Lung (tissue), 12 donors: ENCODE data around the gene TRPM3. TPM values are rescaled to one million over a fixed set of nuclear protein-coding genes. Genes with fewer than 3 reads are reported as not detected.

Source experiments
- ATAC-seq: fragments of 200-7000 bp; cut with Tn5 transposase; one replicate; pipeline ENCODE4 v1.9.1; 2020; ENCODE audit warnings: moderate number of reproducible peaks; ENCODE audit not compliant: insufficient read depth, low FRiP score
- DNase-seq, 3 donors: peaks; one replicate each; pipeline ENCODE4 v3.0.0-alpha.2; 2013 to 2017
- H3K27ac ChIP-seq, 2 donors: one replicate each; pipeline ENCODE4 v1.5.1; 2013; ENCODE audit warnings: mild to moderate bottlenecking in 2 of 2, moderate library complexity in 2 of 2, control low read depth in 1 of 2, inconsistent platforms in 1 of 2, low read depth in 1 of 2, low read length in 1 of 2
- H3K27me3 ChIP-seq, 3 donors: one replicate each; pipeline ENCODE4 v1.5.1; 2013; ENCODE audit warnings: low read length in 2 of 3; ENCODE audit not compliant: control insufficient read depth in 3 of 3, insufficient read depth in 3 of 3
- H3K36me3 ChIP-seq, 4 donors: one replicate each; pipeline ENCODE4 v1.5.1; 2013; ENCODE audit warnings: low read length in 4 of 4, mild to moderate bottlenecking in 1 of 4, moderate library complexity in 1 of 4; ENCODE audit not compliant: control insufficient read depth in 4 of 4, insufficient read depth in 4 of 4
- H3K4me1 ChIP-seq, 5 donors: one replicate each; pipeline ENCODE4 v1.5.1; 2013; ENCODE audit warnings: low read length in 5 of 5, mild to moderate bottlenecking in 2 of 5, moderate library complexity in 1 of 5; ENCODE audit not compliant: control insufficient read depth in 5 of 5, insufficient read depth in 5 of 5
- H3K4me3 ChIP-seq: one replicate; pipeline ENCODE4 v1.5.1; 2013; ENCODE audit warnings: mild to moderate bottlenecking, control low read depth, moderate library complexity
- H3K9ac ChIP-seq, 2 donors: one replicate each; pipeline ENCODE4 v1.5.1; 2013; ENCODE audit warnings: low read length in 2 of 2, control low read depth in 1 of 2; ENCODE audit not compliant: insufficient read depth in 1 of 2
- H3K9me3 ChIP-seq, 4 donors: one replicate each; pipeline ENCODE4 v1.5.1; 2013; ENCODE audit warnings: low read length in 3 of 4, mild to moderate bottlenecking in 1 of 4, moderate library complexity in 1 of 4; ENCODE audit not compliant: control insufficient read depth in 4 of 4, insufficient read depth in 3 of 4
- WGBS, 2 donors: extraction: QIAGEN DNeasy Blood & Tissue Kit; methylation state at CpG; one replicate each; pipeline ENCODE4 v1.1.7; 2013; 5-methylcytosine and 5-hydroxymethylcytosine counted together
- polyA plus RNA-seq, 2 donors: library from polyadenylated mRNA; stranded (reverse); fragments of 200-250 nt; gene quantifications; one replicate each; pipeline ENCODE4 v1.2.1, GENCODE V29; 2013
- total RNA-seq, 2 donors: library from RNA; depleted of rRNA in 1 of 2; stranded (reverse); fragments of >200 nt in 1 of 2; gene quantifications; one replicate each; pipeline ENCODE4 v1.2.1, GENCODE V29; 2014 to 2021
- TF ChIP-seq, protein P1 (sequence below): IDR thresholded peaks from 2 replicates; pipeline ENCODE4 v1.5.1; 2012; ENCODE audit warnings: mild to moderate bottlenecking; ENCODE audit errors: control extremely low read depth, extremely low read depth
- donor health status: control.
- donor health status: control.
- donor health status: Bipolar disorder and iron deficiency.
- donor health status: healthy.
- donor health status: DM: yes; HTN: yes; CAD: no.

TRPM3 gene
- total and polyA plus RNA-seq, 4 donors, result 0.02 to 1.4 (median 0.49) TPM; not detected in 1

GRCh38 chr9:70675868-70676370, 445.5 kb downstream of the TRPM3 start:
- 89 to 95% methylated on average over 1 of the region's 1 CpG for WGBS, 2 donors
- Histone ChIP-seq H3K27me3 (no peaks in the 10 kb centered on the region), H3K36me3 (no peaks in the 10 kb centered on the region), H3K27ac (no peak overlapping the region), H3K9me3 (peaks cover 0 to 4% (median 0%) of the 10 kb centered on the region in 4 donors), H3K9ac (no peak overlapping the region), H3K4me3 (no peak overlapping the region), H3K4me1 (peaks cover 0 to 1% (median 0%) of the 10 kb centered on the region in 5 donors)
- no peak for DNase-seq
- no peak for ATAC-seq
- TF ChIP-seq, protein P1, sequence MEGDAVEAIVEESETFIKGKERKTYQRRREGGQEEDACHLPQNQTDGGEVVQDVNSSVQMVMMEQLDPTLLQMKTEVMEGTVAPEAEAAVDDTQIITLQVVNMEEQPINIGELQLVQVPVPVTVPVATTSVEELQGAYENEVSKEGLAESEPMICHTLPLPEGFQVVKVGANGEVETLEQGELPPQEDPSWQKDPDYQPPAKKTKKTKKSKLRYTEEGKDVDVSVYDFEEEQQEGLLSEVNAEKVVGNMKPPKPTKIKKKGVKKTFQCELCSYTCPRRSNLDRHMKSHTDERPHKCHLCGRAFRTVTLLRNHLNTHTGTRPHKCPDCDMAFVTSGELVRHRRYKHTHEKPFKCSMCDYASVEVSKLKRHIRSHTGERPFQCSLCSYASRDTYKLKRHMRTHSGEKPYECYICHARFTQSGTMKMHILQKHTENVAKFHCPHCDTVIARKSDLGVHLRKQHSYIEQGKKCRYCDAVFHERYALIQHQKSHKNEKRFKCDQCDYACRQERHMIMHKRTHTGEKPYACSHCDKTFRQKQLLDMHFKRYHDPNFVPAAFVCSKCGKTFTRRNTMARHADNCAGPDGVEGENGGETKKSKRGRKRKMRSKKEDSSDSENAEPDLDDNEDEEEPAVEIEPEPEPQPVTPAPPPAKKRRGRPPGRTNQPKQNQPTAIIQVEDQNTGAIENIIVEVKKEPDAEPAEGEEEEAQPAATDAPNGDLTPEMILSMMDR, result no peak

GRCh38 chr9:70673844-70674243, 447.6 kb downstream of the TRPM3 start:
- TF ChIP-seq, protein P1, result no peak
- H3K36me3 ChIP-seq, result no peaks in the 10 kb centered on the region
- no peak overlapping the region for H3K27ac ChIP-seq
- H3K4me3 ChIP-seq, result no peak overlapping the region
- WGBS, 2 donors, result 87 to 93% methylated on average over 1 of the region's 1 CpG
- H3K9ac ChIP-seq, result no peak overlapping the region
- H3K4me1 ChIP-seq, result peaks cover 0 to 1% (median 0%) of the 10 kb centered on the region in 5 donors
- H3K27me3 ChIP-seq, result no peaks in the 10 kb centered on the region
- no peaks in the 10 kb centered on the region for H3K9me3 ChIP-seq
- no peak for DNase-seq
- ATAC-seq, result no peak

DNA sequence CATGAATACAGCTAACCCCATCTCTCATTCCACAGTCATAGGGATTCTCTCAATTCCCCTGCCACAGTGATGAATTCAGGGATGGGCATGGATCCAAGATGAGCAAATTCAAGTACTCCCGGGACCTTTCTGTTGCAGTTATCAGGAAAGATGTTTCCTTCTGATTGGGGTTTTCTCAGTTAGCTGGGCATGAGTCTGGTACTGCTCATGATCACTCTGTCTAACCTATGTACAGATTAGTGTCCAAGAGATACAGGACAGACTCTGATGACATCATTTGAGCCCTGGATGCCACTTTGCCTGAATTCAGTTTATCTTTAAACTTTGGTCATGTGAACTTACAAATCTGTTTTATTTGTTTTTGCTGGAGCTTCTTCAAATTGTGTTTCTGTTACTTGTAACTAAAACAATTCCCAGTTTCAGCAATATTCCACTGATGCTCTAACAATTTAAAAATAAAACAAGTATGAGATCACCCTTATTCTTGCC, 449.2 kb downstream of the TRPM3 start:
- WGBS, 2 donors, result 49 to 83% methylated on average over 1 of the region's 1 CpG
- H3K27ac ChIP-seq, result no peak overlapping the region
- TF ChIP-seq, protein P1, result no peak
- H3K36me3 ChIP-seq, result no peaks in the 10 kb centered on the region
- no peaks in the 10 kb centered on the region for H3K9me3 ChIP-seq
- H3K27me3 ChIP-seq, result no peaks in the 10 kb centered on the region
- ATAC-seq, result no peak
- DNase-seq, result no peak
- H3K9ac ChIP-seq, result no peak overlapping the region
- H3K4me1 ChIP-seq, result peaks cover 0 to 1% (median 0%) of the 10 kb centered on the region in 5 donors
- H3K4me3 ChIP-seq, result no peak overlapping the region

DNA sequence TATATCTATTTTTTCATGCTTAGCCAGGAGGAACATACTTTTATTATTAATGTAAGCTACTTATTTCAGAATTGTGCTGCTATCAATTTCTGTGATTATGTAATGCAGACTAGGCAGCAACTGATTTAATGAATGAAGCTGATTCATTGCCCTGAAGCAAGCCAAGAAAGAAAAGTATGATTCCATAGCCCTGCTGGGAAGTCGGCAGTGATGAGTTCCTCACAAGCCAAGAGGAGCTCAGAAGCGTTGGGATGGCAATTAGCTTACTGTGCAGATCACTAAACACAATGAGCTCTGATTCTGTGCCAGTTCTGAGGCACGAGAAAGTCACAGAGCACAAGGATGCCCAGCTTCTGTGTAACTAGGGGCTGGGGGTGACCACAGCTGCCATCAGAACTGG, 452.7 kb downstream of the TRPM3 start:
- DNase-seq (no peak), ATAC-seq (no peak)
- 76 to 84% methylated on average over 3 of the region's 3 CpGs for WGBS, 2 donors

More for the DNA sequence above, 452.7 kb downstream of the TRPM3 start:
- H3K27ac ChIP-seq, result no peak overlapping the region
- no peaks in the 10 kb centered on the region for H3K36me3 ChIP-seq
- H3K9ac ChIP-seq, result no peak overlapping the region
- H3K9me3 ChIP-seq, result no peaks in the 10 kb centered on the region
- TF ChIP-seq, protein P1, result no peak
- no peaks in the 10 kb centered on the region for H3K27me3 ChIP-seq
- H3K4me1 ChIP-seq, result no peaks in the 10 kb centered on the region
- H3K4me3 ChIP-seq, result no peak overlapping the region
